Lung (tissue), 12 donors: ENCODE measurements around the gene MPI. TPM values are rescaled to one million over a fixed set of nuclear protein-coding genes. Genes with fewer than 3 reads are reported as not detected.

ENCODE experiments used
- ATAC-seq: fragments of 200-7000 bp; cut with Tn5 transposase; one replicate; pipeline ENCODE4 v1.9.1; 2020; ENCODE audit warnings: moderate number of reproducible peaks; ENCODE audit not compliant: insufficient read depth, low FRiP score
- DNase-seq, 3 donors: peaks; one replicate each; pipeline ENCODE4 v3.0.0-alpha.2; 2013 to 2017
- H3K27ac ChIP-seq, 2 donors: one replicate each; pipeline ENCODE4 v1.5.1; 2013; ENCODE audit warnings: mild to moderate bottlenecking in 2 of 2, moderate library complexity in 2 of 2, control low read depth in 1 of 2, inconsistent platforms in 1 of 2, low read depth in 1 of 2, low read length in 1 of 2
- H3K27me3 ChIP-seq, 3 donors: one replicate each; pipeline ENCODE4 v1.5.1; 2013; ENCODE audit warnings: low read length in 2 of 3; ENCODE audit not compliant: control insufficient read depth in 3 of 3, insufficient read depth in 3 of 3
- H3K36me3 ChIP-seq, 4 donors: one replicate each; pipeline ENCODE4 v1.5.1; 2013; ENCODE audit warnings: low read length in 4 of 4, mild to moderate bottlenecking in 1 of 4, moderate library complexity in 1 of 4; ENCODE audit not compliant: control insufficient read depth in 4 of 4, insufficient read depth in 4 of 4
- H3K4me1 ChIP-seq, 5 donors: one replicate each; pipeline ENCODE4 v1.5.1; 2013; ENCODE audit warnings: low read length in 5 of 5, mild to moderate bottlenecking in 2 of 5, moderate library complexity in 1 of 5; ENCODE audit not compliant: control insufficient read depth in 5 of 5, insufficient read depth in 5 of 5
- H3K4me3 ChIP-seq: one replicate; pipeline ENCODE4 v1.5.1; 2013; ENCODE audit warnings: mild to moderate bottlenecking, control low read depth, moderate library complexity
- H3K9ac ChIP-seq, 2 donors: one replicate each; pipeline ENCODE4 v1.5.1; 2013; ENCODE audit warnings: low read length in 2 of 2, control low read depth in 1 of 2; ENCODE audit not compliant: insufficient read depth in 1 of 2
- H3K9me3 ChIP-seq, 4 donors: one replicate each; pipeline ENCODE4 v1.5.1; 2013; ENCODE audit warnings: low read length in 3 of 4, mild to moderate bottlenecking in 1 of 4, moderate library complexity in 1 of 4; ENCODE audit not compliant: control insufficient read depth in 4 of 4, insufficient read depth in 3 of 4
- WGBS, 2 donors: extraction: QIAGEN DNeasy Blood & Tissue Kit; methylation state at CpG; one replicate each; pipeline ENCODE4 v1.1.7; 2013; 5-methylcytosine and 5-hydroxymethylcytosine counted together
- polyA plus RNA-seq, 2 donors: library from polyadenylated mRNA; stranded (reverse); fragments of 200-250 nt; gene quantifications; one replicate each; pipeline ENCODE4 v1.2.1, GENCODE V29; 2013
- total RNA-seq, 2 donors: library from RNA; depleted of rRNA in 1 of 2; stranded (reverse); fragments of >200 nt in 1 of 2; gene quantifications; one replicate each; pipeline ENCODE4 v1.2.1, GENCODE V29; 2014 to 2021
- TF ChIP-seq, protein P1 (sequence below): IDR thresholded peaks from 2 replicates; pipeline ENCODE4 v1.5.1; 2012; ENCODE audit warnings: mild to moderate bottlenecking; ENCODE audit errors: control extremely low read depth, extremely low read depth
- donor health status: control.
- donor health status: control.
- donor health status: Bipolar disorder and iron deficiency.
- donor health status: healthy.
- donor health status: DM: yes; HTN: yes; CAD: no.

The MPI gene
- total and polyA plus RNA-seq, 4 donors, result 13.7 to 42.4 (median 30.1) TPM

DNA sequence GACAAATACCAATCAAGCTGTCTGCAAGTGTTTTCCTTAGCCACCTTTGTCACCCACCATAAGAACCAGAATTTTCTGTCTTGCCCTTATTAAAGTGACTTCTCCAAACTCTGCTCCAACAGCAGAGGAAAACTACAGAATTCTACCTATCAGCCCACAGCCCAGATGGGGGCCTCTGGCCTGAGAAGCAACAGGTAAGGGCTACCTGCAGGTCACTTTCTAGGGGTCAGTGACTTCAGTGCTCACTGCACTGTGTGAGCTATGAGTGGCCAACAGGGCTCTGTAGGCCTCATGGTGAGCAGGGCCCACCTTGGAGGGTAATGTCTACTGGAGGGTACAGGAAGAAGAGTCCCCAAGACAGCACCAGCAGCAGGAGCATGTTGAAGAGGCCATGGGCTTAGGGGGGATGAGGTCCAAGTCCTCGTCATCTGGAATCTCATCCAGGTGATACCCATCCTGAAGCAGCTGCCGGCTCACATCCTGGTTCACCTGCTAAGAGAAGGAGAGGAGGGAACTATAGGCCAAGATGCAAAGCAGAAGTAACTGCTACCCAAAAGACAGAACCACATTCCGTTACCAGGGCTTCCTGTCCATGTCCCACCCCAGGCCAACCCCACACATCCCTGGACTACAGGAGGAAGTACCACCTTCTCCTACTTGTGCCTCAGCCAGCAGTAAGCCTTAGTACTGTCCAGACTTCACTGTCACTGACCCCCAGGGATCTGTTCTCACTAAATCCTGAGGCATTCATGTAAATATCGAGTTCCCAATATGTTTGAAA lies 12.6 kb downstream of the MPI start:
- H3K9me3 ChIP-seq, result no peaks in the 10 kb centered on the region
- DNase-seq (no peak), ATAC-seq (no peak)
- H3K4me3 ChIP-seq, result no peak overlapping the region
- no peak overlapping the region for H3K27ac ChIP-seq
- no peaks in the 10 kb centered on the region for H3K27me3 ChIP-seq
- TF ChIP-seq, protein P1, sequence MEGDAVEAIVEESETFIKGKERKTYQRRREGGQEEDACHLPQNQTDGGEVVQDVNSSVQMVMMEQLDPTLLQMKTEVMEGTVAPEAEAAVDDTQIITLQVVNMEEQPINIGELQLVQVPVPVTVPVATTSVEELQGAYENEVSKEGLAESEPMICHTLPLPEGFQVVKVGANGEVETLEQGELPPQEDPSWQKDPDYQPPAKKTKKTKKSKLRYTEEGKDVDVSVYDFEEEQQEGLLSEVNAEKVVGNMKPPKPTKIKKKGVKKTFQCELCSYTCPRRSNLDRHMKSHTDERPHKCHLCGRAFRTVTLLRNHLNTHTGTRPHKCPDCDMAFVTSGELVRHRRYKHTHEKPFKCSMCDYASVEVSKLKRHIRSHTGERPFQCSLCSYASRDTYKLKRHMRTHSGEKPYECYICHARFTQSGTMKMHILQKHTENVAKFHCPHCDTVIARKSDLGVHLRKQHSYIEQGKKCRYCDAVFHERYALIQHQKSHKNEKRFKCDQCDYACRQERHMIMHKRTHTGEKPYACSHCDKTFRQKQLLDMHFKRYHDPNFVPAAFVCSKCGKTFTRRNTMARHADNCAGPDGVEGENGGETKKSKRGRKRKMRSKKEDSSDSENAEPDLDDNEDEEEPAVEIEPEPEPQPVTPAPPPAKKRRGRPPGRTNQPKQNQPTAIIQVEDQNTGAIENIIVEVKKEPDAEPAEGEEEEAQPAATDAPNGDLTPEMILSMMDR, result no peak
- H3K9ac ChIP-seq, result no peak overlapping the region
- WGBS, 2 donors, result 40 to 77% methylated on average over 4 of the region's 4 CpGs
- peaks cover 3 to 22% (median 13%) of the 10 kb centered on the region in 5 donors for H3K4me1 ChIP-seq
- peaks cover 21 to 53% (median 43%) of the 10 kb centered on the region in 4 donors for H3K36me3 ChIP-seq

DNA sequence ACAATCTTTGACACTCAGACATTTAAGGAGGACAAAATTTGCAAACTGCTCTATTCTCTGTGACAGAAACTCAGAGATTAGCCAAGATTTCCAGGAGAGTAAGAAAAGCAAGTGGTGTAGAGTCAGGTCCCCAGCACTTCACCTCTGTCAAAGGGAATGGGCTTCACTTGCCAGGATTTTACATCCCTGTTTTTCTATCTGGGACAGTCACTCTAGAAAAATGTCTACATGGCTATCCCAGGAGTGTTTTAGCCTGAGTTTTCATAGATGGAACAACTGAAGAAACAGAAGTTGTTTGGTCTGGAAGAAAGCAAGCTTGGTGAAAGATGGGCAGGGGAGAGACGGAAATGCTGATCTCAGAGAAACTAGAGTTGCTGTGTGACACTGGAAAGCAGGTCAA lies 13.8 kb downstream of the MPI start:
- Histone ChIP-seq H3K4me1 (peaks cover 3 to 23% (median 14%) of the 10 kb centered on the region in 5 donors), H3K4me3 (no peak overlapping the region), H3K27ac (no peak overlapping the region), H3K27me3 (no peaks in the 10 kb centered on the region), H3K36me3 (peaks cover 21 to 53% (median 41%) of the 10 kb centered on the region in 4 donors), H3K9me3 (no peaks in the 10 kb centered on the region), H3K9ac (no peak overlapping the region)
- TF ChIP-seq, protein P1, result no peak
- 94 to 95% methylated on average over 1 of the region's 1 CpG for WGBS, 2 donors
- ATAC-seq (no peak), DNase-seq (no peak)

DNA sequence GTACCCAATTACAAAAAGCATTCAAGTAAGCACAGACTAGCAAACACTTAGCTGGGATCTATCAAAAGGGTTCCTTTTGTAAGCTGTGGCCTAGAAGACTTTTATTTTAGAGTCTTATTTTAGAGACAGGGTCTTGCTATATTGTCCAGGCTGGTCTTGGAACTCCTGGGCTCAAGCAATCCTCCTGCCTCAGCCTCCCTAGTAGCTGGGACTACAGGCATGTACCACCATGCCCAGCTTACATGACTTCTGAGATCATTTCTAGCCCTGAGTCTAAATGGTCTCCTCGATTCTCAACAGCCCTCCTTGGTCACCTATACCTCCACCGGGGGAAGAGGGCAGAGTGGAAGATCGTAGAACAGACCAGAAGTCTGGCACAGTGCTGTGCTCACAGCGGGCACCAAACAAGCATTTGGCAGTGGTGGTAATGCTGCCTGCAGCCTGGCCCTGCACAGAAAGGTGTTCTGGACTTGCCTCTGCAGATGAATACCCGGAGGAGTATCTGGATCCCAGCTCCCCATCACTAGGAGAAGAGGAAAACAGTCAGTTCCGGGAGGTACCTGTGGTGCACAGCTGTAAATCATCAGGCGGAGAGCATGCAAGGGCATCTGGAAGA lies 14.5 kb downstream of the MPI start:
- DNase-seq, result no peak
- whole genome bisulfite sequencing, 2 donors, result 95 to 97% methylated on average over 7 of the region's 7 CpGs
- H3K4me3 ChIP-seq, result no peak overlapping the region
- H3K4me1 ChIP-seq, result peaks cover 3 to 23% (median 14%) of the 10 kb centered on the region in 5 donors
- no peaks in the 10 kb centered on the region for H3K9me3 ChIP-seq
- peaks cover 21 to 49% (median 39%) of the 10 kb centered on the region in 4 donors for H3K36me3 ChIP-seq
- no peak overlapping the region for H3K9ac ChIP-seq
- H3K27me3 ChIP-seq, result no peaks in the 10 kb centered on the region
- ATAC-seq, result no peak
- H3K27ac ChIP-seq, result no peak overlapping the region
- TF ChIP-seq, protein P1, result no peak
